ENCODE data around the gene APOD.

APOD gene

GRCh38 chr3:195522254-195523023 is 61.3 kb downstream of the APOD start:
- DNase-seq = peak; percentile 18
